Skeletal muscle cell (primary cell): ENCODE data around the gene CADM1.

Source experiments
- DNase-seq: peaks from one replicate; pipeline ENCODE4 v3.0.0-alpha.2; 2010; ENCODE audit warnings: low read depth
- H3K4me3 ChIP-seq: 2 replicates; pipeline ENCODE4 v1.5.1; 2011; ENCODE audit warnings: low read depth, mild to moderate bottlenecking, control low read depth, low read length, moderate library complexity

CADM1 gene

DNA sequence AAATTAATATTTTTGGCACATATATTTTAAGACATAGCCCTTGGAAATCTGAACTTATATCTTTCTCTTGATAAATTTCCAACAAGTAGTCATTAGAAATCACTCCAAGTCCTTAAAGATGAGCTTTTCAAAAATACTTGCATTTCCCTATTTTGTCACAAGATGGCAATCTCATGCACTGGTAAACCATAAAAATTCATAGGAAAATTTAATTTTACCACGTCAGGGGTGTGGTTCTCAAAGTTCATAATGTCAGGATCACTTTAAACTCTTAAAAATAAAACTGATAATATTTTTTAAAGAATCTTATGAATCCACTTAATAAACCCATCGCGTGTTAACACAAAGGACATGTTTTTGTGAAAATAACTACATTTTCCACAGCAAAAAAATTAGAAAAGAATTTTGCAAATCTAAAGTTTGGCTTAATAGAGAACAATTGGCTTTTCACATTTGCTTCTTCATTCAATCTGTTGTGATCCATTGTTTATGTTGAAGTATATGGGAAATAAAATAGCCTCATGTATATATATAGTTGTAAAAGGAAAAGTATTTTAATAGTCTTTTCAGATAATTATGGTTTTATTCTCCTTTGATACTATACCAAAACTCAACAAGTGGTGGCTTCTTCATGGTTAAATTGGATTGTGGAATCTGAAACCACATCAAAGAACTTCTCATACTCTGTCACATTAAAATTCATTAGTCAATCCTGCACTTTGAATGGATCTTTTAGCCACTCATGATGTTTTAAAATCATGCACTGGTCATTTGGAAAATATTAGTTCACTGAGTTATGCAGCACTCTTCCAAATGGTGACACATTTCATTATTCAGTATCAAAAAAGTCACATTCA lies 169.1 kb downstream of the CADM1 start:
- DNase-seq, result no peak
- H3K4me3 ChIP-seq, result no peak overlapping the region

DNA sequence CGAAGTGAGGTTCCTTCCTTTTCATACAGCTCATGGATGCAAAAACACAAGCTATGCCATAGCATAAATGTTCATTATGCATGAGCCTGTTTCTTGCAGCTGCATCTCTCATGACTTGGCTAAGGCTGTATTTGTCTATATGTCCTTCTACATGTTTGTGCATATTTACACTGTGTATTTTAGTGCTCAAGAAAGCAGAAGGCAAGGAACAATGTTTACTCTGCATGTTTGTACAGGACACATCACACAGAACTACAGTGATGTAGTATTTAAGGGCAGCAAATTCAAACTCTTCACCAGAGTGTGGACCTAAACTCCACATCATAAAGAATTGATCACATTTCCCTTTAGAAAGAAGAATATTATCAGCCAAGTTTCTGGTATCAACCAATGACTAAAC lies 170.3 kb downstream of the CADM1 start:
- DNase-seq, result no peak
- no peak overlapping the region for H3K4me3 ChIP-seq

DNA sequence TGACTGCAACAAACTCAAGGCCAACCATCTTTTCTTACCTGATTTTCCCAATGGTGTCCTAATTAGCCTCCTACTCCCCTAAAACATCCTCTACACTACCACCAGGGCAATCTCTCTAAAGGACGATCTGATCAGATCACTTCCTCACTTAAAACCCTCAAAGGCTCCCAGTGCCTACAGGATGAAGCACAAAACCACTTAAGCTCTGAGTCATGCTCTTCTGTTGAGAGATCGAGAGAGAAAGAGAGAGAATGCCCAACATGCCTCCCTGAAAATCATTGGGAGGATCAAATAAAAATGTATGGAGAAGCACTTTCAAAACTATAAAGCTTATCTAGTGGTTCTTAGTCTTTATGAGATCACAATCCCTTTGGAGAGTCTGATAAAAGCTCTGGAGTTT lies 171.1 kb downstream of the CADM1 start:
- H3K4me3 ChIP-seq, result no peak overlapping the region
- DNase-seq, result no peak

DNA sequence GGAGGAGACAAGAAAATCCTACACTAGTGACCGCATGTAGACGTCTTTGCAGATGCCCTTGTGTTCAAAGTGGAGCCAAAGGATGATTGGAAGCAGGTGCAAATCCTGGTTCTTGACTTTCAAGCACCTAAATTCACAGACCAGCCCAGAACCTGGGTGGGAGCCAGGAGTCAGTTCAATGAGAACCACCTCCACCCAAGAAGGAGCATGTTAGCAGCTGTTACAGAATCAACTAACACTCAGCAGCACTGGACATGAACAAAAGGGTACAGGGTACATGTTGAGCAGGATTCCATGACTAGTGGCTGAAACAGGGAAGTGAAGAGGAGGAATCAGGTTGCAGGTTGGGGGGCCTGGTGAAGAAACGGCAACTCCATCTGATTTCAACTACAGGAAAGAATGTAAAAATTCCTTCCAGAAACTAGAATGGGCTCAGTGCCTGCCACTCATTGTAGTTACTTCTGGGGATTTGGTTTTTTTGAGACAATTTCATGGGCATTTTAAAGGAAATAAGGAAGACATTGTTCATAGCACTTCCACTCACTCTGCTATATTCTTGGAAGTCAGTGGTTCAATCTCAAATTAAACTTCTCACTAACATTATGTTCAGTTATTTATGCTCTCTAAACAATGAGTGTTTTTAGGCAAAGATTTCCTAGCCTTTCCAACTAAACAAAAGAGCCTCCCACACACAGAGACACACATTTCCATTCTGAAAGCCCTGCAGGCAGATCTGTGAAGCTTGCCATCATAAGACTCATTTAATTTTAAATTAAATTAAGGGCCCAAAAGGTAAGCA lies 173.3 kb downstream of the CADM1 start:
- no peak for DNase-seq
- no peak overlapping the region for H3K4me3 ChIP-seq

DNA sequence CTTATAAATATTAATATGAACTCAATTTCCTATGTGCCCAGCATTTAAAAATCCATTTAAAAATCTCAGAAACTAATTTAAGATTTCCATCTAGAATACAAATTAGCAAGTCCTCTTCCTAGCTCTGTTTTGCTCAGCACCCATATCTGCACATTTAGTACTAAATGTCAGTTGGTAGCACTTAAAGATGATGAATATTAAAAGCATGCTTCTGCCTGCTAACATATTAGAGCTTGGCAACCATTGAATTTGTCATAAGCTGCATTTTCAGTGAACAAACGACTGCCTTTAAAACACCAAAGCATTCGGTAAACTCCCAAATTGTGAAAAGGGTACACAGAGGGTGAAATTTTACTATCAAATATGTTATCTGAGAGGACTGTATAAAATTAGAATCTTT lies 177.7 kb downstream of the CADM1 start:
- H3K4me3 ChIP-seq, result no peak overlapping the region
- DNase-seq, result no peak

DNA sequence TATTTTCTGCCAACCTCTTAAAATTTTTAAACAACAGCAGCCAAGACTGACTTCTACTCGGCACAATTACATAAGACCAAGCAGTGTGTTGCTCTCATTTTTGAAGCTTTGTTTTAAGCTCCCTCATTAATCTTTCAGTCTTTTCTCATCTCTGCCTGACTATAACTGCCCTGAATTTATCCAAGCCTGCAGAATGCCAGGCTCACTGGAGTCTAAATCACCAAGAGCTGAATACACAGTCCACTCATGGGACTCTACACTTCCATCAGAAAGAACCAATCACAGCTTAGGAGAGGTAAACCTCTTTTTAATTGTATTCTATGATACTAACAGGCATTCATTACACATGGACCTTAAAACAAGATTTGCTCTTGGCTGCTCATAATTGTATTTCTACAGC lies 178.7 kb downstream of the CADM1 start:
- DNase-seq, result no peak
- no peak overlapping the region for H3K4me3 ChIP-seq

DNA sequence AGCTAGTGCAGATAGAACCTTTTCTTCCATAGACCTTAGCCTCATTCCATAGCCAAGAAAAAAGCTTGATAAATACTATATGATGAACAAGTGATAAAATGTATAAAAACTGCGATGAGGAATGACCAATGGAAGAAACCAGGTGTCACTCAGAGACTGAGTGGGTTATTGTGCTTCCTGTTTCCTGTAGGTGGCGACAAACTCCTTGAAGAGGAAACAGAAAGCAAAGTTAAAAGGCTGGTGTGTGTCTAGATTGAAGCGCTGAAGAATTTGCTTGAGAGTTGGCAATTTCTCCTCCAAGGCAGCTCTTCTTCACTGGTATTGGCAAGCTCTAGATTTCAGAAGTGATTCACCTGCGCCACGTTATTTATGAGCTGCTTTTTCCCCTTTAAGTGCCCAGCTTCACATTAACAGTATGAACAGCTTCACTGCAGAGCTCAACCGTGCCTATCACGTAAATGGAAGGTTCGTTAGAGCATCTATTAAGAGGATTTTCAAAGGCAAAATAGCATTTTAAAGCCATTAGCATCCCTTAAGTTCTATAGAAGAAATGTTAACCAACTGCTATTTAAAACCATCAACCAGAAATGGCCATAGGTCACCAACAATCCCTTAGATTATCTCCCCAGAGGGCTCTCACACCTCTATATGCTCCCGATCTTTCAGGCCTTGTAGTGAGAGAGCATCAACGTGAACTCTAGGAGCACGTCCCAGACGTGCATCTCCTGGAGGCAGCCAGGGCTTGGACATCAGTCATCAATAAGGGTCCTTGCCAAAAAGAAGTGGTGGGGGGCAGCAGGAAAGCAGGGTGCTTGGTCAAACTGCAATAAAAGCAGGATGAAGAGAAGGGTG lies 179.4 kb downstream of the CADM1 start:
- DNase-seq, result peak; percentile 7
- no peak overlapping the region for H3K4me3 ChIP-seq

DNA sequence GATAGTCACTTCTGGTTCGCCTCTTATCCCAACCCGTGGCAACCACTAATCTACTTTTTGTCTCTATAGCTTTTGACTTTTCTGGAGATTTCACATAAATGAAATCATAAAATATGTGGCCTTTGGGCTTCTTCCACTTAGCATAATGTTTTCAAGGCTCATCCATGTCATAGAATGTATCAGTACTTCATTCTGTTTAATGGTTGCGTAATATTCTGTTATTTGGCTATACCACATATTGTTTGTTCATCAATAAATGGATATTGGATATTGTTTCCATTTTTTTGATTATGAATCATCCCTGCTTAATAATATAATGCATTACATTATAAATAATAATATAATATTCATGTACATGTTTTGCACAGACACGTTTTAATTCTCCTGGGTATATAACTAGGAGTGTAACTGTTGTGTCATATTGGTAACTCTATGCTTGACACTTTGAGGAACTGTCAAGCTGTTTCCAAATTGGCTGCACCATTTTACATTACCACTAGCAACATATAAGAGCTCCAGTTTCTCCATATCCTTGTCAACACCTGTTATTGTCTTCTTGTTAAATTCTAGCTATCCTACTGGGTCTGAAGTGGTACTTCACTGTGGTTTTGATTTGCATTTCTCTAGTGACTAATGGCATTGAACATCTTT lies 181.5 kb downstream of the CADM1 start:
- no peak overlapping the region for H3K4me3 ChIP-seq
- DNase-seq, result no peak

DNA sequence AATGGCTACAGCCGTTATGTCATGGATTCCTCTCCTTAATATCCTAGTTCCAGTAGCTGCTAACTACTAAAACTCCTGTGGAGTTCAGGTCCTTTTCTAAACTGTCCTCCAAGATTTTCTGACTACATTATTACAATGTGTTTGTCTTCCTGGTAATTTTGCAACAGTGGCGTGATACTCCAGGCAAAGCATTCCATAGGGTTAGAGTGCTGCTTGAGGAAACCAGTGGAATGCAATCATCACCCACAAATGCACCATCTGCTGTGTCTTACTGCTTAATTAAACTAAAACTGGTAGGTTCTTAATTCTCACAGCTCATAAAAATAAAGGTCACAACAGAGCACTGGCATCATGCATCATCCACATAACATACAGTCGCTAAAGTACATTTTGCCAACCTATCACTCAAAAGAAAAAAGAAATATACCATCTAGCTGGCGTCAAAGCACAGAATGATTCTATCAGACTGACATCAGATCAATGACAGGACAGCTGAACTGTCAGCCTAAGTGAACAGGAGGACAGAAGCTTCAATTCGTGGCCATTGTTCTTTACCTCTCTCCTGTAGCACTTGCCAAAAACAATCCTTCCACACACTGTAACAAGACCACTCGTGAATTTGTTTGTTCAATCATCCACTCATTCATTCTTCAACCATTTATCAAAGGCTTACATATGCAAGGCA lies 182.5 kb downstream of the CADM1 start:
- H3K4me3 ChIP-seq, result no peak overlapping the region
- DNase-seq, result no peak

DNA sequence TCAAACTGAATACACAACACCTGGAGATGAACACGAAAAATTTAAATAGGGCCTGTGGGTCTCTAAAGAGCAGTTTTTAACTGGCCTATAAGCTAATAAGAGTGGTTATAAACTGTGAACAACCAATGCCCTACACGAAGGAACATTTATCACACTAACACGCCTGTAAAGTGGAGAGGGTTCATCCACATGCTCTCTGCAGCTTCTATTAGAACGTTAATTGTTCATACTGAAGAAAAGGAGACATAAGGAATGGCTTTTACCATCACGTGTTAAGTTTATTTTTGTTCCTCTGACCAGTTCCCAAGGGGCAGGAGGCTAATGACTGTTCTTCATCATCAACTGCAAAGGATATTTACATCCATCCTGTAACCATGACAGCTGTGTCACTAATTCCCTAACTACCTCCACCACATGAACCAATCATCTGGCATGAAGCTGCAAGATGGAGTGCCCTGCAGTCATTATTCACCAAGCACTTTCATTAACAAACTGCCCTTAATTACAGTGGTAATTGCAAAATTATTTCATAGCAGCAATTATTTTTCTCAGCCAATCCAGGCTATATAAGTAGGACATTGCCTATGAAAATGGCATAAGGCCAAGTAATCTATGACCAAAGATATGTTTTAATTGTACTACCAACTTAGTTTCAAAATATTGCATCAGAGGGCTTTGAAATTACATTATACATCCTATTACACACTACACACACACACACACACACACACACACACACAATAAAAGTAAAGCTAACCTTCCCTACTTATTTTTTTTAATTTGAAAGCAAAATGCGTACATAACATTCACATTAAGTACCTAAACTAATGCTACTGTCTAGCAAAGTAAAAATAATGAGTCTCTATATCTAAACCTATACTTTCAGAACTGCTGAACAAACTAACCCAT lies 186.7 kb downstream of the CADM1 start:
- no peak for DNase-seq
- no peak overlapping the region for H3K4me3 ChIP-seq

DNA sequence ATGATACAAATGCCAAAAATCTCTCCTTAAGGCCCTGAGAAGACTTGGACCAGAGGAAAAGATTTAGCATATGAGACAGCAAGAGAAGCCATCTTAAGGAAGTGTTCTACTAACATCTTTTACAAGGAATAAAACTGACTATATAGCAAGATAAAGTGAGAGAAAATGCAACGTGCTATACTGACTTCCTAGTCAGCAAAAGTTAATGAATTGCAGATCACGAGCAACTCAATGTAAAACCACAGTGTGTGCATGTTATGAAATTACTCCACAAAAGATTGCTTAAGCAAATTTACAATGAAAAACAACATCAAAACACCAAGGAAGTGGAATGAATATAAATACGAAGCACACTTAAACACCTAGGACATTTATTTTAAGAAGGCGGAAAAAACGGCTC lies 187.5 kb downstream of the CADM1 start:
- no peak overlapping the region for H3K4me3 ChIP-seq
- DNase-seq, result no peak

DNA sequence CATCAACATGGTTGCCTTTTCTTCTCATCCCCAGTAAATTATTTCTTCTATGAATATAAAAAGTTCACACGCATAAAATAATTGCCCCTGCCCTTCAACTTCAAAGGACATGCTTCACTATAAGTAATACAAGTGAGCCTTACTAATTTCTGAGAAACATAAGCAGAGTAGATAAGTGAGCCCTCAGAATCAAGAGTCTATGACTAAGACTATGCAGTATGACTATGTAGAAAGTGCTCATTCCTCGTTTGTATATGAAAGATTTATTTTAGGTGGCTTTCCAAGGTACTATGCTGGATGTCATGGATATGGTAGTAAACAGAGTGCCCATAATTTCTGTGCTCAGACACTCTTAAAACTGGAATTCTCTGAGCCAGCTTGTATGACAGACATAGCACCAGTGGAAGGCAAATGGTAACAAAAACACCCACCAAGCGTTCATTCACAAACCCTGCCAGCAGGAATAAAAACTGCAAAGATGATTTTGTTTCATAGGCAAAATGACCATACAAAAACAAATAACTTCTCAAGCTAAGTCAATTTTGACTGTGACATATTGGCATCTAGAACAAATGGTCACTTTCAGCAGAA lies 189.8 kb downstream of the CADM1 start:
- no peak for DNase-seq
- H3K4me3 ChIP-seq, result no peak overlapping the region

DNA sequence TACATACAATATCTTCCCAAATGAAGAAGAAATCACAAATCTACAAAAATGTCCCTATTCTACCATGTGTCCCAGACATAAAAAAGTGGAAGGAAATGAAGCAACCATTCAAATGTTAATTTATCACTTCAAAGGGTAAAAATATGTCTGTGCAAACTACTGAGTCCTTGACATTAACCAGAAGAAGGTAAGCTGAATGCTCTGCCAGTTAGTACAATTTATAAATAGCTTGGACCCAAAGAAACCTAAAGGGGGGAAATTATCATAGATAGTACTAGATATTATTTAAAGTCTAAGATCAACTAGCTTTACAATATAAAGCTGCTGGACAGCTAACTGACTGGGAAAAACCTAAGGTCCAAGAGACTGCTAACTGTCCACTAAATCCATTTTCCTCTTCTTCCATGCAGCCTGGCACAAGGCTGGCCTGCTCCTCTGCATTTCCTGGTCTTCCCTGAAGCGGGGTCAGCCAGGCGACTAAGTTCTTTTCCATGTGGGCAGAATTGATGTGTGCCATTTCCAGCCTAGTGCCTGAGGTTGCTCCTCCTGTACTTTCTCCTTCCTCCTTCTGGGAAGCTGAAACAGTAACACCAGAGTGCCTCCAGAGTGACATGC lies 190.9 kb downstream of the CADM1 start:
- DNase-seq, result no peak
- no peak overlapping the region for H3K4me3 ChIP-seq

DNA sequence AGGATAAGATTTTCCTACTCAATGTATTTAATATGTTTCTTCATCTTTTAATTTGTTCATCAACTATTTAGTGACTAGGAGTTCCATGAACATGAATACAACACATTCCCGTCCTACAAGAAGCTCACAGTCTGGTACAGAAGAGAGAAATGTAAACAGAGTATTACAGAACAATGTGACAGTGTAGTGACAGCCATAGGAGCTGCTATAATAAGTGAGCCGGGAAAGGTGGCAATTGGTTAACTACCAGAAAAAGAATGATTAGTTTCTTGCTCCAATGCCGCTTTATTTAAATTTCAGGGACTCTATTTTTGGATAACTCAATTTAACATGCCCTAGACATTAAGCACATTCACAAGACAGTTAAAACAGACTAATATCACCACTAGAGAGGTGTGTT lies 192.3 kb downstream of the CADM1 start:
- DNase-seq, result no peak
- no peak overlapping the region for H3K4me3 ChIP-seq

DNA sequence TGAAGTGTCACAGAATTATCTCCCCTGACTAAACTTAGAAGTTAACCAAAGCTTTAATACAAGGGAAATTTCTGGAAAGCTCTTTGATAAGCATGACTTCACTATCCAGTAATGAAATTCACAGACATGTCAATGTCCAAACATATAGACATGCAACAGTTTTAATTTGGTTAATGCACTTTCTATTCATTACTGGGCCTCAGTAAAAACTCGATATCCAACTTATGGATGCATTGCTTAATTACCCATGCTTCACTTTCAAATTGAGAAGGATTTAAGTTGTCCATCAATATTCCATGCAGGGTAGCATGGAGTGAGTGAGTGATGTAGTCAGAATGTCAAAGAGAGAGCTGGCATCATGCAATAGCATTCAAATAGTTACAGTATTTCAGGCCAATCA lies 197.5 kb downstream of the CADM1 start:
- H3K4me3 ChIP-seq, result no peak overlapping the region
- no peak for DNase-seq

DNA sequence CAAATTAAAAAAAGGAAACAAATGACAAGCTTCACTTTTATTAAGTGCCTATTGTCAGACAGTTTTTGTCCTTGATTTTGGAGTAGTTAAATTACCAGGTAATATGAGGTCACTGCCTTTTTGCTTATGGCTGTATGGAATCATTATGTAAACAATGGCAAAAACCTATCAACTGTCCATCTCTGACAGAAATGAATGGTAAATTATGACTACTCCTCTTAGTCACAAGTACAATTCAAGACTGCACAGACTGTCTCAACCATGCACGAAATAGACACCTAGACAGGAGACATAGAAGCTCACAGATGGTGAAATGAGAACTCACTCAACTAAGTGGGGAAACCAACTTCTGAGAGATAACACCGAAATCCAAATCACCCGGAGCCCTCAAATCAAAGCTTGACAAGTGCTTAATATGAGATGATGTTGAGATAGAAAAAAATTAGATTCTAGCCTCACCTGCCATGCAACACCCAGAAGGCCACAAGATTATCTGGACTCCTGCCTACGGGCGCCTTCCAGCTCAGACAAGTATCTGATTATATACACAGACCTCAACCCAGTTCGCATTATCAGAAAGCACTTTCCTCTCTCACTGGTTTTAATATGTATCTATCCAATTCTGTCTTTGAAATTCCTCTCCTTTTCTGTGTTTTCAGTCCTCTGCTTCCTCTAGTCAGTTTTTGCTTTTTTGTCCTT lies 199.3 kb downstream of the CADM1 start:
- DNase-seq, result no peak
- no peak overlapping the region for H3K4me3 ChIP-seq
